ENCODE data around the gene VPS45.
"Not testable (repeated sequence)": the region's sequence is repeated elsewhere in the genome, so short reads cannot be mapped to it uniquely, and the experiment has no call there.

The VPS45 gene

GRCh38 chr1:150067184-150068108 lies at the start of gene VPS45:
Gene VPS45 (plus strand): TSS chr1:150067776. CDS start chr1:150067858, 82 bp downstream.
- DNase-seq (ENCODE audit: low read depth): peak; percentile 71

GRCh38 chr1:150018165-150018564 lies 49.4 kb upstream of the VPS45 start:
- no peak for DNase-seq (ENCODE audit: low read depth)

GRCh38 chr1:150020711-150021110 lies 46.9 kb upstream of the VPS45 start:
- no peak for DNase-seq (ENCODE audit: low read depth)

- DNase-seq (ENCODE audit: low read depth): no peak
These were observed 46.3 kb upstream of the VPS45 start for GRCh38 chr1:150021191-150021694.

- DNase-seq (ENCODE audit: low read depth): no peak
These were observed 45.2 kb upstream of the VPS45 start for GRCh38 chr1:150022357-150022756.

DNA sequence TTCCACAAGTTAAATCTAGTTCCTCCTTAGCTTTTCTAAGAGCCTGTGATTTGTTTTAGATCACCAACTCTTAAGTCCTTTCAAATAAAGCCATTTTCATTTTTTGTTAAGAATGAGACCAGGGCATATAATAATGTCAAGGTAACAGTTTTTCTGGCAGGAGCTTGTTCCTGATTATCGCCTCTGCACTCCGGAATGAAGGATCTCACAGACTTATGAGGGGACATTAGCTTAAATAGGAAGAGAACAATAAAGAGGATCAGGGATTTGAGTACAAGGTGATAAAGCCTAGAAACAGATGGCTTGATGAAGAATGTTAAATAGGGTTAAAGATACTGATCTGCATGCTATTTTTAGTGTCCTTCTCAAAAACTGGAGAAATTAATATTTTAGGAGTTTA lies 43.4 kb upstream of the VPS45 start:
- DNase-seq (ENCODE audit: low read depth): no peak

DNA sequence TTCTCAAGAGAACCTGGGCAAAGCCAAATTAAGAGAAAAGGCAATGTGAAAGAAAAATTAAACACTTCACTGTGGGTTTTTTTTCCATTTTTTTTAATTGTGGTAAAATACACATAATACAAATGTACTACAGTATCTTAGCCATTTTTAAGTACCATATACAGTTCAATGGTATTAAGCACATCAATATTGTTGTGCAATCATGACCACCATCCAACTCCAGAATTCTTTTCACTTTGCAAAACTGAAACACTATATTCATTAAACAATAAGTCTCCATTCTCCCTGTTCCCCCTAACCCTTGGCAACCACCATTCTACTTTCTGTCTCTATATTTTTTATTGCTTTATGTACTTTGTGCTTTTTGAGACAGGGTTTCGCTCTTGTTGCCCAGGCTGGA lies 39.3 kb upstream of the VPS45 start:
- DNase-seq (ENCODE audit: low read depth): no peak

- no peak for DNase-seq (ENCODE audit: low read depth)
These were observed 33.2 kb upstream of the VPS45 start for GRCh38 chr1:150034336-150034735.

DNA sequence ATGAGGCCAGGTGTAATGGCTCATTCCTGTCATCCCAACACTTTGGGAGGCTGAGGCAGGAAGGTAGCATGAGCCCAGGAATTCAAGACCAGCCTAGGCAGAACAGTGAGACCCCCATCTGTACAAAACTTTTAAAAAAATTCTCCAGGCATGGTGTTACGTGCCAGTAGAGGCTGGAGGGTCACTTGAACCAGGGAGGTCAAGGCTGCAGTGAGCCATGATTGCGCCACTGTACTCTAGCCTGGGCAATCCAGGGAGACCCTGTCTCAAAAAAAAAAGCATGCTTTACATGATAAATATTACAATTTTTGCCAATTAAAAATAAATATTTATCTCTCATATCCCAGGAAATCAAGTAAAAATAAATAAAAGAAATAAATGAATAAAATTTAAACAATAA lies 17.6 kb upstream of the VPS45 start:
- no peak for DNase-seq (ENCODE audit: low read depth)

- no peak for DNase-seq (ENCODE audit: low read depth)
These were observed 16.5 kb upstream of the VPS45 start for GRCh38 chr1:150051089-150051373.

DNA sequence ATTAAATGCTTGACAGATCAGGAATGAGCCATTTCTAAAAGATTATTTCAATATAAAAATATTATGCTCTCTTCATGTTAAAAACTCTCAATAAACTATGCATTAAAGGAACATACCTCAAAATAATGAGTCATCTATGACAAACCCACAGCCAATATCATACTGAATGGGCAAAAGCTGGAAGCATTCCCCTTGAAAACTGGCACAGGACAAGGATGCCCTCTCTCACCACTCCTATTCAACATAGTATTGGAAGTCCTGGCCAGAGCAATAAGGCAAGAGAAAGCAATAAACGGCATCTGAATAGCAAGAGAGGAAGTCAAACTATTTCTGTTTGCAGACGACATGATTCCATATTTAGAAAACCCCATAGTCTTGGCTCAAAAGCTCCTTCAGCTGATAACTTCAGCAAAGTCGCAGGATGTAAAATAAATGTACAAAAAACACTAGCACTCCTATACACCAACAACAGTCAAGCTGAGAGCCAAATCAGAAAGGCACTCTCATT lies 15.6 kb upstream of the VPS45 start:
- not testable (repeated sequence) for DNase-seq (ENCODE audit: low read depth)

- no peak for DNase-seq (ENCODE audit: low read depth)
These were observed 13.7 kb upstream of the VPS45 start for GRCh38 chr1:150053926-150054325.

- DNase-seq (ENCODE audit: low read depth): not testable (repeated sequence)
These were observed 12.1 kb upstream of the VPS45 start for GRCh38 chr1:150055507-150055906.

DNA sequence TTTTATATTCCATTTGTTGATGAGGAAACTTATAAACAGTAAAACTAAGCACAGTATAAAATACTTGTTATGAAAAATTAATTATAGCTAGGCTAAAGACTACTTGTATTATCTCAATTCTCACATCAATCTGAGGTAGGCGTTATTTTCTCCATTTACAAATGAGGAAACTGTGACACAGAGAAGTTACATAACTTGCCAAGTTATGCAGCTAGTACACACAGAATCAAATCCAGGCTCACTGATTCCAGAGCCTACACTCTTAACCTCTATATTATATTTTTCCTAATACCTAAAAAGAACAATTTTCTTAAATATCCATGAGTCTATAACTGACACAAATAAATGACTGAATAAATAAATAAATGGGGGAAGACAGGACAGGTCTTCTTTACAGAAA lies 11.2 kb upstream of the VPS45 start:
- DNase-seq (ENCODE audit: low read depth): no peak

DNA sequence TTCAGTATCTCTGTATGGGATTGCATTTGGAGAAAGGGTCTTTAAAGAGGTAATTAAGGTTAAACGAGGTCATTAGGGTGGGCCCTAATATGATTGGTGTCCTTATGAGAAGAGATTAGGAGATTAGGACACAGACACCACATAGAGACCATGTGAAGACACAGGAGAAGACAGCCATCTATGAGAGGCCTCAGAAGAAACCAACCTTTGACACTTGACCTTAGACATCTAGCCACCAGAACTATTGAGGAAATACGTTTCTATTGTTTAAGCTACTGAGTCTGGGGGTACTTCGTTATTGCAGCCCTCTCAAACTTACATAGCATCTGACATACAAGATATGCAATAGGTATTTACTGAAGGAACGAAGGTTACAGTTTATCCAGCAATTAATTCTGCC lies 7.3 kb upstream of the VPS45 start:
- DNase-seq (ENCODE audit: low read depth): no peak

DNA sequence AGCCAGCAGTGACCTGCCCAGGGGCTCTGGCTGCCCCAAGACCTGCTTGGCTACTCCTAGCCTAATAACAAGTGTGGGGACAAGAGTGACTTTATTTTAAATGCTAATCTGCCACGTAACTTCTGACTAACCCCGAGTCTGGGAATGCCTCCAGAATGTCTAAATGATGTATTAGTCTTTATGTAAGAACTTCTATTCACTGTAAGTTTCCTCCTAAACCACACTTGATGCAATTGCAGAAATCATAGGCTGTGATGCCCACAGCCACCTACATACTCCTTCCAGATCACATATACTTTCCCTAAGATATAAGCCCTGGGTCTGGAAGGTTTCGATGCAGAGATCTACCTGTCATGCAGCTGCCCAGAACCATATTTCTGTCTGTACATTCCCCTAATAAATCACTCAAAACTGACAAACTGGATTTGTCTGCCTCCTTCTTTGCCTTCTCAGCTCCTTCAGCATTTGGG lies 5.9 kb upstream of the VPS45 start:
- DNase-seq (ENCODE audit: low read depth): no peak

GRCh38 chr1:150062113-150062512 lies 5.5 kb upstream of the VPS45 start:
- no peak for DNase-seq (ENCODE audit: low read depth)

GRCh38 chr1:150065184-150065871 lies 2.2 kb upstream of the VPS45 start:
- DNase-seq (ENCODE audit: low read depth): no peak

GRCh38 chr1:150066328-150066727 lies 1.2 kb upstream of the VPS45 start:
- no peak for DNase-seq (ENCODE audit: low read depth)

GRCh38 chr1:150066838-150067183 lies 765 bp upstream of the VPS45 start:
- peak; percentile 12 for DNase-seq (ENCODE audit: low read depth)

DNA sequence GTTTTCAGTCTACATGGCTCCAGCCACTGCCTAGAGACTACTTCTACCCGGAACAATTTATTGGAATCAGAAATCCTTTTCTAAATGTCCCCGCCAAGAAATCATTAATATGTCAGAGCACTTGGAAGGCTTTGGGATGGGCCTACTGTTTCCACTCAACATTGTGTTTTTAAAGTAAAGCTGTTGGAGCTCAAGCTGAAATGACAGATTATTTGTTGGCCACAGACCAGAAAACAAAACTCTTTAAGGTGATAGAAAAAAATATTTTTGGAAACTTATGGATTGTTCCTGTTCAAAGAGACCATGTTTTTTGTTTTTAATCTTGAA lies 496 bp downstream of the VPS45 start:
- no peak for DNase-seq (ENCODE audit: low read depth)

- DNase-seq (ENCODE audit: low read depth): no peak
These were observed 2.3 kb downstream of the VPS45 start for GRCh38 chr1:150069923-150070322.

DNA sequence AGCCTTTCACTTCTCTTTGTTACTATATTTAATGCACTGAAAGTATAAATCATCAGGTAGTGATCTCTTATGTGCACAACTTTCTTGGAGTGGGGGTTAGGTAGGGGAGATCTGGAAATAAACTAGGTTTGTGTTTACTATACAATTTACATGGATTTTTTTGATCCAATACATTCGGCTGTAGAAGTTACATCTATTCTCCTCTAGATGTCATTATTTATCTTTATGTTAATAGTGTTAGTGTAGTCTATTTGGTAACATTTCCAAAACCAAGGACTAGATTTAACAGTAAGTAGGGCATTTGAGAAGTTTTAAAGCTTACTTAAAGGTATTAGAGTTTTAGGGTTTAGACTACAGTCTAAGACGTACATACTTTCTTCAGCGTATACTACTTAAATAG lies 5.4 kb downstream of the VPS45 start:
- DNase-seq (ENCODE audit: low read depth): no peak

Measured in stimulated activated CD8-positive, alpha-beta memory T cell treated with anti-CD3 and anti-CD28 coated beads, Interleukin-12 subunit alpha, Interleukin-12 subunit beta, amount 100 ng/mL, for 4 hours (primary cell).